NB4 (cell line): ENCODE results near the gene UBE2L3.

Experiments
- MYC ChIP-seq: IDR thresholded peaks from 2 replicates; pipeline ENCODE4 v1.6.1; 2011; ENCODE audit warnings: low read depth, low read length
- POLR2A ChIP-seq: IDR thresholded peaks from 2 replicates; pipeline ENCODE4 v1.6.1; 2011; ENCODE audit warnings: mild to moderate bottlenecking; ENCODE audit not compliant: insufficient read length; ENCODE audit errors: extremely low read depth
- TF ChIP-seq, protein P1 (sequence below): IDR thresholded peaks from one replicate; pipeline ENCODE4 v1.5.1; 2012; ENCODE audit warnings: low read depth, low read length
- TF ChIP-seq, protein P2 (sequence below): IDR thresholded peaks from 2 replicates; pipeline ENCODE4 v1.6.1; 2011; ENCODE audit warnings: low read depth, low read length

GRCh38 chr22:21657020-21657359, 89.5 kb downstream of the UBE2L3 start:
- TF ChIP-seq, protein P1, sequence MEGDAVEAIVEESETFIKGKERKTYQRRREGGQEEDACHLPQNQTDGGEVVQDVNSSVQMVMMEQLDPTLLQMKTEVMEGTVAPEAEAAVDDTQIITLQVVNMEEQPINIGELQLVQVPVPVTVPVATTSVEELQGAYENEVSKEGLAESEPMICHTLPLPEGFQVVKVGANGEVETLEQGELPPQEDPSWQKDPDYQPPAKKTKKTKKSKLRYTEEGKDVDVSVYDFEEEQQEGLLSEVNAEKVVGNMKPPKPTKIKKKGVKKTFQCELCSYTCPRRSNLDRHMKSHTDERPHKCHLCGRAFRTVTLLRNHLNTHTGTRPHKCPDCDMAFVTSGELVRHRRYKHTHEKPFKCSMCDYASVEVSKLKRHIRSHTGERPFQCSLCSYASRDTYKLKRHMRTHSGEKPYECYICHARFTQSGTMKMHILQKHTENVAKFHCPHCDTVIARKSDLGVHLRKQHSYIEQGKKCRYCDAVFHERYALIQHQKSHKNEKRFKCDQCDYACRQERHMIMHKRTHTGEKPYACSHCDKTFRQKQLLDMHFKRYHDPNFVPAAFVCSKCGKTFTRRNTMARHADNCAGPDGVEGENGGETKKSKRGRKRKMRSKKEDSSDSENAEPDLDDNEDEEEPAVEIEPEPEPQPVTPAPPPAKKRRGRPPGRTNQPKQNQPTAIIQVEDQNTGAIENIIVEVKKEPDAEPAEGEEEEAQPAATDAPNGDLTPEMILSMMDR, result no peak
- TF ChIP-seq, protein P2, sequence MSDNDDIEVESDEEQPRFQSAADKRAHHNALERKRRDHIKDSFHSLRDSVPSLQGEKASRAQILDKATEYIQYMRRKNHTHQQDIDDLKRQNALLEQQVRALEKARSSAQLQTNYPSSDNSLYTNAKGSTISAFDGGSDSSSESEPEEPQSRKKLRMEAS, result no peak
- TF ChIP-seq POLR2A, result no peak
- TF ChIP-seq MYC, result no peak
